OCI-LY3 (cell line): ENCODE data around the gene SMURF2.

Experiments used
- H2AFZ ChIP-seq: fragments of 200-600, 300-600 bp; shearing (Covaris generic); 2 replicates; pipeline ENCODE4 v1.6.0; 2014; ENCODE audit warnings: antibody characterized with exemption, low read depth, low read length
- H3K27ac ChIP-seq: fragments of 200-600, 300-600 bp; sonication (generic); 2 replicates; pipeline ENCODE4 v1.5.1; 2014; ENCODE audit warnings: mild to moderate bottlenecking, low read length, moderate library complexity, mixed read lengths
- H3K27me3 ChIP-seq: fragments of 200-600, 300-600 bp; sonication (generic); 2 replicates; pipeline ENCODE4 v1.6.1; 2014; ENCODE audit warnings: low read depth, low read length, mixed read lengths
- H3K36me3 ChIP-seq: fragments of 200-600, 300-600 bp; sonication (generic); replicated peaks from 2 replicates; pipeline ENCODE3; 2014; ENCODE audit warnings: low read depth, low read length, mixed read lengths
- H3K4me1 ChIP-seq: fragments of 300-600, 200-600 bp; sonication (generic); 2 replicates; pipeline ENCODE4 v1.6.1; 2014; ENCODE audit warnings: low read length, mixed read lengths
- H3K4me2 ChIP-seq: fragments of 200-600, 300-600 bp; sonication (generic); 2 replicates; pipeline ENCODE4 v1.6.1; 2014; ENCODE audit warnings: low read length, mixed read lengths
- H3K4me3 ChIP-seq: fragments of 300-600, 200-600 bp; sonication (generic); 2 replicates; pipeline ENCODE4 v1.5.1; 2014; ENCODE audit warnings: antibody characterized with exemption, mild to moderate bottlenecking, low read length, moderate library complexity
- H3K79me2 ChIP-seq: fragments of 300-600, 200-600 bp; shearing (Covaris generic); 2 replicates; pipeline ENCODE4 v1.6.1; 2014; ENCODE audit warnings: mild to moderate bottlenecking, low read length, mixed read lengths
- H3K9ac ChIP-seq: fragments of 300-600, 200-600 bp; shearing (Covaris generic); 2 replicates; pipeline ENCODE4 v1.6.0; 2014; ENCODE audit warnings: mild to moderate bottlenecking, low read length, moderate library complexity
- H3K9me3 ChIP-seq: fragments of 200-600, 300-600 bp; shearing (Covaris generic); 2 replicates; pipeline ENCODE4 v1.6.1; 2014; ENCODE audit warnings: low read length, mixed read lengths; ENCODE audit not compliant: insufficient read depth
- H4K20me1 ChIP-seq: fragments of 200-600, 300-600 bp; sonication (generic); 2 replicates; pipeline ENCODE4 v1.6.1; 2016; ENCODE audit warnings: low read length, mixed read lengths; ENCODE audit not compliant: insufficient read depth
- CTCF ChIP-seq: fragments of 200-600, 300-600 bp; sonication (generic); IDR thresholded peaks from 2 replicates; pipeline ENCODE4 v1.5.1; 2014; ENCODE audit warnings: antibody characterized with exemption, low read length, low read depth
- EZH2phosphoT487 ChIP-seq: fragments of 200-600 bp; shearing (Covaris generic); IDR thresholded peaks from 2 replicates; pipeline ENCODE4 v1.6.1; 2018; ENCODE audit warnings: antibody characterized with exemption, mixed run types, low read depth

SMURF2 gene

GRCh38 chr17:64689106-64689505, 27.0 kb upstream of the SMURF2 start:
- no peak for TF ChIP-seq EZH2phosphoT487
- TF ChIP-seq CTCF, result no peak
- Histone ChIP-seq H3K4me3 (no peak overlapping the region), H4K20me1 (no peaks in the 10 kb centered on the region), H3K9ac (no peak overlapping the region), H3K27ac (no peak overlapping the region), H3K79me2 (no peaks in the 10 kb centered on the region), H3K27me3 (no peaks in the 10 kb centered on the region), H3K4me2 (no peak overlapping the region), H3K9me3 (no peaks in the 10 kb centered on the region), H2AFZ (no peak overlapping the region), H3K4me1 (no peaks in the 10 kb centered on the region), H3K36me3 (no peaks in the 10 kb centered on the region)

GRCh38 chr17:64688481-64688880, 26.4 kb upstream of the SMURF2 start:
- Histone ChIP-seq H4K20me1 (no peaks in the 10 kb centered on the region), H2AFZ (no peak overlapping the region), H3K79me2 (no peaks in the 10 kb centered on the region), H3K9me3 (no peaks in the 10 kb centered on the region), H3K36me3 (no peaks in the 10 kb centered on the region), H3K4me3 (no peak overlapping the region), H3K9ac (no peak overlapping the region), H3K27ac (no peak overlapping the region), H3K27me3 (no peaks in the 10 kb centered on the region), H3K4me1 (no peaks in the 10 kb centered on the region), H3K4me2 (no peak overlapping the region)
- no peak for TF ChIP-seq CTCF
- no peak for TF ChIP-seq EZH2phosphoT487

- H3K4me1 ChIP-seq, result no peaks in the 10 kb centered on the region
- no peaks in the 10 kb centered on the region for H3K9me3 ChIP-seq
- H3K27ac ChIP-seq, result no peak overlapping the region
- H4K20me1 ChIP-seq, result no peaks in the 10 kb centered on the region
- H3K4me2 ChIP-seq, result no peak overlapping the region
- H3K9ac ChIP-seq, result no peak overlapping the region
- no peak overlapping the region for H2AFZ ChIP-seq
- no peaks in the 10 kb centered on the region for H3K36me3 ChIP-seq
- H3K4me3 ChIP-seq, result no peak overlapping the region
- H3K27me3 ChIP-seq, result no peaks in the 10 kb centered on the region
- H3K79me2 ChIP-seq, result no peaks in the 10 kb centered on the region
- TF ChIP-seq CTCF, result no peak
- no peak for TF ChIP-seq EZH2phosphoT487
These were observed 25.9 kb upstream of the SMURF2 start for GRCh38 chr17:64687961-64688360.

- H4K20me1 ChIP-seq, result no peaks in the 10 kb centered on the region
- no peaks in the 10 kb centered on the region for H3K27me3 ChIP-seq
- H3K9me3 ChIP-seq, result no peaks in the 10 kb centered on the region
- no peak overlapping the region for H3K9ac ChIP-seq
- no peak overlapping the region for H3K4me2 ChIP-seq
- H2AFZ ChIP-seq, result no peak overlapping the region
- H3K79me2 ChIP-seq, result no peaks in the 10 kb centered on the region
- no peak overlapping the region for H3K4me3 ChIP-seq
- TF ChIP-seq CTCF (no peak), EZH2phosphoT487 (no peak)
- H3K4me1 ChIP-seq, result no peaks in the 10 kb centered on the region
- H3K27ac ChIP-seq, result no peak overlapping the region
- no peaks in the 10 kb centered on the region for H3K36me3 ChIP-seq
These were observed 25.3 kb upstream of the SMURF2 start for GRCh38 chr17:64687376-64687775.
